ENCODE results near the gene MED9.

DNA sequence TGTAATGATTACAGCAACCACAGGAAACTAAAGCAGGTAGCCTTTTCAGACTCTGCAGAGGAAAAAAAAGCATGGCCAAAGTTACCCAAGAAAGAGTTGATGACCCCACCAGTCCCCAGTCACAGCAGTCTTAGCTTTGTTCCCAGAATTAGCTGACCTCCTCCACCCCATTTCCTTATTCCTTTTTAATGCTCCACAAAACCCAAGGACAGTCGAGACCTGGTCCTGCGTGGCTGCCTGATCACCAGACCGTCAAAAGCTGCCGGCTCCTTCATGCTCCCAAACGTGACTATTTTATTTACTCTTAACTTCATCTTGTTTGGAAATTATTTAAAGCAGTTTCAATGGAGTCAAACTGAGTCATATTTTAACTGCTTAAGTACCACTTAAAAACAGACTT, 28.7 kb upstream of the MED9 start:
- TF ChIP-seq, protein P1, sequence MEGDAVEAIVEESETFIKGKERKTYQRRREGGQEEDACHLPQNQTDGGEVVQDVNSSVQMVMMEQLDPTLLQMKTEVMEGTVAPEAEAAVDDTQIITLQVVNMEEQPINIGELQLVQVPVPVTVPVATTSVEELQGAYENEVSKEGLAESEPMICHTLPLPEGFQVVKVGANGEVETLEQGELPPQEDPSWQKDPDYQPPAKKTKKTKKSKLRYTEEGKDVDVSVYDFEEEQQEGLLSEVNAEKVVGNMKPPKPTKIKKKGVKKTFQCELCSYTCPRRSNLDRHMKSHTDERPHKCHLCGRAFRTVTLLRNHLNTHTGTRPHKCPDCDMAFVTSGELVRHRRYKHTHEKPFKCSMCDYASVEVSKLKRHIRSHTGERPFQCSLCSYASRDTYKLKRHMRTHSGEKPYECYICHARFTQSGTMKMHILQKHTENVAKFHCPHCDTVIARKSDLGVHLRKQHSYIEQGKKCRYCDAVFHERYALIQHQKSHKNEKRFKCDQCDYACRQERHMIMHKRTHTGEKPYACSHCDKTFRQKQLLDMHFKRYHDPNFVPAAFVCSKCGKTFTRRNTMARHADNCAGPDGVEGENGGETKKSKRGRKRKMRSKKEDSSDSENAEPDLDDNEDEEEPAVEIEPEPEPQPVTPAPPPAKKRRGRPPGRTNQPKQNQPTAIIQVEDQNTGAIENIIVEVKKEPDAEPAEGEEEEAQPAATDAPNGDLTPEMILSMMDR (IDR thresholded peaks at IDR 0.05): no peak
- no peak for TF ChIP-seq POLR2A (IDR thresholded peaks at IDR 0.05)
